Liver (tissue), 9 donors: ENCODE measurements around the gene SPAG16. TPM values are rescaled to one million over a fixed set of nuclear protein-coding genes. Genes with fewer than 3 reads are reported as not detected.

ENCODE experiments used
- DNase-seq: peaks from one replicate; pipeline ENCODE4 v3.0.0-alpha.2; 2017; ENCODE audit warnings: low spot score
- H3K27ac ChIP-seq, 2 donors: one replicate each; pipeline ENCODE4 v1.7.0; 2013; ENCODE audit warnings: inconsistent platforms in 2 of 2, low read length in 2 of 2, control low read depth in 1 of 2, low read depth in 1 of 2, mild to moderate bottlenecking in 1 of 2
- H3K27me3 ChIP-seq, 4 donors: one replicate each; pipeline versions ENCODE4 v1.6.1 to v1.7.0; 2013; ENCODE audit warnings: low read length in 3 of 4, inconsistent platforms in 1 of 4, mild to moderate bottlenecking in 1 of 4, moderate library complexity in 1 of 4; ENCODE audit not compliant: control insufficient read depth in 4 of 4, insufficient read depth in 4 of 4
- H3K36me3 ChIP-seq, 4 donors: one replicate each; pipeline versions ENCODE4 v1.6.1 to v1.7.0; 2013; ENCODE audit warnings: low read length in 3 of 4, mild to moderate bottlenecking in 3 of 4, low read depth in 1 of 4, moderate library complexity in 1 of 4; ENCODE audit not compliant: control insufficient read depth in 4 of 4, insufficient read depth in 3 of 4
- H3K4me1 ChIP-seq, 4 donors: one replicate each; pipeline versions ENCODE4 v1.6.1 to v1.7.0; 2013; ENCODE audit warnings: low read length in 3 of 4, mild to moderate bottlenecking in 3 of 4, moderate library complexity in 1 of 4; ENCODE audit not compliant: control insufficient read depth in 4 of 4, insufficient read depth in 4 of 4
- H3K4me3 ChIP-seq, 3 donors: one replicate each; pipeline versions ENCODE4 v1.6.1 to v1.7.0; 2013; ENCODE audit warnings: low read length in 3 of 3, control low read depth in 1 of 3, low read depth in 1 of 3, mild to moderate bottlenecking in 1 of 3
- H3K9ac ChIP-seq, 2 donors: one replicate each; pipeline ENCODE4 v1.7.0; 2013; ENCODE audit warnings: low read length in 2 of 2, mild to moderate bottlenecking in 2 of 2, moderate library complexity in 2 of 2, control low read depth in 1 of 2, low read depth in 1 of 2
- H3K9me3 ChIP-seq, 4 donors: one replicate each; pipeline versions ENCODE4 v1.6.1 to v1.7.0; 2013; ENCODE audit warnings: low read length in 3 of 4; ENCODE audit not compliant: control insufficient read depth in 4 of 4
- ATF3 ChIP-seq: IDR thresholded peaks from 2 replicates; pipeline ENCODE4 v1.6.1; 2016; ENCODE audit warnings: antibody characterized with exemption
- EGR1 ChIP-seq, 2 donors: IDR thresholded peaks; 2 replicates each; pipeline ENCODE4 v1.6.1; 2016 to 2018; ENCODE audit warnings: antibody characterized with exemption in 2 of 2, low read depth in 2 of 2
- FOXA1 ChIP-seq: IDR thresholded peaks from 2 replicates; pipeline ENCODE4 v1.6.1; 2016; ENCODE audit warnings: antibody characterized with exemption
- FOXA2 ChIP-seq: IDR thresholded peaks from 2 replicates; pipeline ENCODE4 v1.6.1; 2016; ENCODE audit warnings: antibody characterized with exemption
- HNF4A ChIP-seq, 2 donors: conservative IDR thresholded peaks; 2 replicates each; pipeline ENCODE4 v1.6.1; 2016; ENCODE audit warnings: antibody characterized with exemption in 2 of 2, mild to moderate bottlenecking in 2 of 2
- JUND ChIP-seq, 2 donors: IDR thresholded peaks; 2 replicates each; pipeline ENCODE4 v1.6.1; 2016; ENCODE audit warnings: antibody characterized with exemption in 2 of 2
- NR2F2 ChIP-seq: IDR thresholded peaks from 2 replicates; pipeline ENCODE4 v1.6.1; 2016; ENCODE audit warnings: antibody characterized with exemption
- RAD21 ChIP-seq, 2 donors: IDR thresholded peaks; 2 replicates each; pipeline ENCODE4 v1.6.1; 2016; ENCODE audit warnings: antibody characterized with exemption in 2 of 2, mild to moderate bottlenecking in 2 of 2
- RXRA ChIP-seq, 2 donors: IDR thresholded peaks; 2 replicates each; pipeline ENCODE4 v1.6.1; 2017 to 2018; ENCODE audit warnings: antibody characterized with exemption in 2 of 2, mild to moderate bottlenecking in 1 of 2
- SP1 ChIP-seq: IDR thresholded peaks from 2 replicates; pipeline ENCODE4 v1.6.1; 2018; ENCODE audit warnings: antibody characterized with exemption, mild to moderate bottlenecking
- YY1 ChIP-seq: IDR thresholded peaks from 2 replicates; pipeline ENCODE4 v1.6.1; 2016; ENCODE audit warnings: antibody characterized with exemption, mild to moderate bottlenecking
- WGBS: extraction: QIAGEN DNeasy Blood & Tissue Kit; methylation state at CpG from one replicate; pipeline ENCODE4 v1.1.7; 2013; 5-methylcytosine and 5-hydroxymethylcytosine counted together
- polyA plus RNA-seq, 2 donors: library from polyadenylated mRNA; stranded (reverse) in 1 of 2; unstranded in 1 of 2; fragments of 200-250 nt in 1 of 2; fragments of >200 nt in 1 of 2; fragmentation: Nextera tagmentation in 1 of 2; extraction: Ambion mirVana in 1 of 2; gene quantifications; one replicate each; pipeline versions ENCODE4 v1.2.1 to v1.2.3, GENCODE V29; 2013 to 2015
- total RNA-seq, 2 donors: library from RNA; depleted of rRNA; stranded (reverse); fragments of >200 nt; gene quantifications; one replicate each; pipeline ENCODE4 v1.2.3, GENCODE V29; 2014
- TF ChIP-seq, protein P1 (sequence below): fragments of 150-350 bp; IDR thresholded peaks from 2 replicates; pipeline ENCODE4 v1.5.1; 2017; ENCODE audit warnings: improper control_type of control experiment, low read depth, low read length; ENCODE audit not compliant: missing input control
- TF ChIP-seq, protein P2 (sequence below): IDR thresholded peaks from 2 replicates; pipeline ENCODE4 v1.6.1; 2016; ENCODE audit warnings: antibody characterized with exemption
- TF ChIP-seq, protein P3 (sequence below): IDR thresholded peaks from 2 replicates; pipeline ENCODE4 v1.6.1; 2016; ENCODE audit warnings: antibody characterized with exemption
- TF ChIP-seq, protein P4 (sequence below): IDR thresholded peaks from 2 replicates; pipeline ENCODE4 v1.6.1; 2016; ENCODE audit warnings: antibody characterized with exemption, mild to moderate bottlenecking
- donor health status: healthy.
- donor health status: healthy.
- donor health status: healthy.
- donor health status: healthy.
- donor health status: healthy.

Gene SPAG16
- total and polyA plus RNA-seq, 4 donors: 6.4 to 12.7 (median 11.4) TPM

DNA sequence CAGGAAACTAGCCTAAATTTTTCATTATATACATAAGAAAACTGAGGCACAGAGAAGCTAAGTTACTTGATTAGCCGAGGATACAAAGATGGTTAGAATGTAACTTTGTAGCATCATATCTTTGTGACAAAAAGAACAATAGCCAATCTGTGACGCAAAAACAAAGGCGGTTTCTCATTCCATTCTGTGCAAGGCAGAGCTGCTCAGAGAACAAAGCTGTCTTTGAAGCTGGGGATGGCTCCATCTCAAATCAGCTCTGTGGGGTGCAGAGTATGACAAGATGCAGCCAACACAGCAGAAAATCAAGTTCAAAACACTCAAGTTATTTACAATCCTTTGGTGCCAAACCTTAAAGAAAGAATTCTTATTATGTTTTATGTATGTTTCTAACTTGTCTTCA lies 1044.7 kb downstream of the SPAG16 start:
- no peak overlapping the region for H3K27ac ChIP-seq
- H3K4me3 ChIP-seq: no peak overlapping the region
- no peak for TF ChIP-seq RAD21 (IDR thresholded peaks at IDR 0.05)
- no peak for TF ChIP-seq RXRA (IDR thresholded peaks at IDR 0.05)
- TF ChIP-seq FOXA2: no peak
- H3K36me3 ChIP-seq: no peaks in the 10 kb centered on the region
- H3K9ac ChIP-seq: no peak overlapping the region
- 54% methylated on average over 3 of the region's 3 CpGs for WGBS
- H3K9me3 ChIP-seq: no peaks in the 10 kb centered on the region
- no peak for DNase-seq
- H3K27me3 ChIP-seq: no peaks in the 10 kb centered on the region
- H3K4me1 ChIP-seq: peaks cover 0 to 2% (median 0%) of the 10 kb centered on the region in 4 donors

DNA sequence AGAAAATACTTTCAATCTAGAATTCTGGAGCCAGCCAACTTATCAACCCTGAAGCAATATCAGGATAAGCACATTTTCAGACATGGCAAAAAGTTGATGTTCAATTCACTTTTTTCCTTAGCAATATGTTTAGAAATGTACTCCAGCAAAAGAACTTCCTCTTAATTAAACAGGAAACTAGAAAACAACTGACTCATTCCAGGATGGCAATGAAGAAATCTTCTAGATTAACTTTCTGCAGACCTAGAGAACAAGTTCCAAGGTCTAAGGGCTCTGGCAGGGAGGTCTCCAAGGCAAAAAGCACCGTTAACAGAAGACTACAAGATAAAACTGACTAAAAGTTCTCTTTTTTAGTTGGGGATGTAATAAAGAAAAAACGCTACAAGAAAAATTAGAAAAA lies 1057.4 kb downstream of the SPAG16 start:
- H3K27ac ChIP-seq: no peak overlapping the region
- 29% methylated on average over 2 of the region's 2 CpGs for WGBS
- H3K4me1 ChIP-seq: no peaks in the 10 kb centered on the region
- H3K4me3 ChIP-seq: no peak overlapping the region
- H3K9ac ChIP-seq: no peak overlapping the region
- TF ChIP-seq ATF3: no peak
- TF ChIP-seq, protein P1, sequence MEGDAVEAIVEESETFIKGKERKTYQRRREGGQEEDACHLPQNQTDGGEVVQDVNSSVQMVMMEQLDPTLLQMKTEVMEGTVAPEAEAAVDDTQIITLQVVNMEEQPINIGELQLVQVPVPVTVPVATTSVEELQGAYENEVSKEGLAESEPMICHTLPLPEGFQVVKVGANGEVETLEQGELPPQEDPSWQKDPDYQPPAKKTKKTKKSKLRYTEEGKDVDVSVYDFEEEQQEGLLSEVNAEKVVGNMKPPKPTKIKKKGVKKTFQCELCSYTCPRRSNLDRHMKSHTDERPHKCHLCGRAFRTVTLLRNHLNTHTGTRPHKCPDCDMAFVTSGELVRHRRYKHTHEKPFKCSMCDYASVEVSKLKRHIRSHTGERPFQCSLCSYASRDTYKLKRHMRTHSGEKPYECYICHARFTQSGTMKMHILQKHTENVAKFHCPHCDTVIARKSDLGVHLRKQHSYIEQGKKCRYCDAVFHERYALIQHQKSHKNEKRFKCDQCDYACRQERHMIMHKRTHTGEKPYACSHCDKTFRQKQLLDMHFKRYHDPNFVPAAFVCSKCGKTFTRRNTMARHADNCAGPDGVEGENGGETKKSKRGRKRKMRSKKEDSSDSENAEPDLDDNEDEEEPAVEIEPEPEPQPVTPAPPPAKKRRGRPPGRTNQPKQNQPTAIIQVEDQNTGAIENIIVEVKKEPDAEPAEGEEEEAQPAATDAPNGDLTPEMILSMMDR: no peak
- no peak for TF ChIP-seq YY1
- TF ChIP-seq, protein P2, sequence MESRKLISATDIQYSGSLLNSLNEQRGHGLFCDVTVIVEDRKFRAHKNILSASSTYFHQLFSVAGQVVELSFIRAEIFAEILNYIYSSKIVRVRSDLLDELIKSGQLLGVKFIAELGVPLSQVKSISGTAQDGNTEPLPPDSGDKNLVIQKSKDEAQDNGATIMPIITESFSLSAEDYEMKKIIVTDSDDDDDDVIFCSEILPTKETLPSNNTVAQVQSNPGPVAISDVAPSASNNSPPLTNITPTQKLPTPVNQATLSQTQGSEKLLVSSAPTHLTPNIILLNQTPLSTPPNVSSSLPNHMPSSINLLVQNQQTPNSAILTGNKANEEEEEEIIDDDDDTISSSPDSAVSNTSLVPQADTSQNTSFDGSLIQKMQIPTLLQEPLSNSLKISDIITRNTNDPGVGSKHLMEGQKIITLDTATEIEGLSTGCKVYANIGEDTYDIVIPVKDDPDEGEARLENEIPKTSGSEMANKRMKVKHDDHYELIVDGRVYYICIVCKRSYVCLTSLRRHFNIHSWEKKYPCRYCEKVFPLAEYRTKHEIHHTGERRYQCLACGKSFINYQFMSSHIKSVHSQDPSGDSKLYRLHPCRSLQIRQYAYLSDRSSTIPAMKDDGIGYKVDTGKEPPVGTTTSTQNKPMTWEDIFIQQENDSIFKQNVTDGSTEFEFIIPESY: no peak
- TF ChIP-seq RAD21 (IDR thresholded peaks at IDR 0.05): no peak
- no peak for TF ChIP-seq JUND (IDR thresholded peaks at IDR 0.05)
- TF ChIP-seq FOXA2: no peak
- no peaks in the 10 kb centered on the region for H3K27me3 ChIP-seq
- DNase-seq: no peak
- no peaks in the 10 kb centered on the region for H3K9me3 ChIP-seq
- H3K36me3 ChIP-seq: no peaks in the 10 kb centered on the region

GRCh38 chr2:214358506-214358905 lies 1074.2 kb downstream of the SPAG16 start:
- Histone ChIP-seq H3K4me3 (no peak overlapping the region), H3K27me3 (peaks cover 0 to 3% (median 0%) of the 10 kb centered on the region in 4 donors), H3K36me3 (no peaks in the 10 kb centered on the region), H3K4me1 (no peaks in the 10 kb centered on the region), H3K9ac (no peak overlapping the region), H3K9me3 (no peaks in the 10 kb centered on the region), H3K27ac (no peak overlapping the region)
- no peak for DNase-seq
- 64% methylated on average over 1 of the region's 1 CpG for WGBS
- TF ChIP-seq ATF3 (no peak), RAD21 (IDR thresholded peaks at IDR 0.05) (no peak), NR2F2 (no peak), HNF4A (conservative IDR thresholded peaks at IDR 0.05) (no peak), FOXA1 (no peak), JUND (IDR thresholded peaks at IDR 0.05) (no peak), EGR1 (IDR thresholded peaks at IDR 0.05; ENCODE audit: low read depth in 2 of 2) (no peak), RXRA (IDR thresholded peaks at IDR 0.05) (no peak), SP1 (no peak)
- TF ChIP-seq, protein P3, sequence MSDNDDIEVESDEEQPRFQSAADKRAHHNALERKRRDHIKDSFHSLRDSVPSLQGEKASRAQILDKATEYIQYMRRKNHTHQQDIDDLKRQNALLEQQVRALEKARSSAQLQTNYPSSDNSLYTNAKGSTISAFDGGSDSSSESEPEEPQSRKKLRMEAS: no peak
- TF ChIP-seq, protein P1: no peak
- TF ChIP-seq, protein P4, sequence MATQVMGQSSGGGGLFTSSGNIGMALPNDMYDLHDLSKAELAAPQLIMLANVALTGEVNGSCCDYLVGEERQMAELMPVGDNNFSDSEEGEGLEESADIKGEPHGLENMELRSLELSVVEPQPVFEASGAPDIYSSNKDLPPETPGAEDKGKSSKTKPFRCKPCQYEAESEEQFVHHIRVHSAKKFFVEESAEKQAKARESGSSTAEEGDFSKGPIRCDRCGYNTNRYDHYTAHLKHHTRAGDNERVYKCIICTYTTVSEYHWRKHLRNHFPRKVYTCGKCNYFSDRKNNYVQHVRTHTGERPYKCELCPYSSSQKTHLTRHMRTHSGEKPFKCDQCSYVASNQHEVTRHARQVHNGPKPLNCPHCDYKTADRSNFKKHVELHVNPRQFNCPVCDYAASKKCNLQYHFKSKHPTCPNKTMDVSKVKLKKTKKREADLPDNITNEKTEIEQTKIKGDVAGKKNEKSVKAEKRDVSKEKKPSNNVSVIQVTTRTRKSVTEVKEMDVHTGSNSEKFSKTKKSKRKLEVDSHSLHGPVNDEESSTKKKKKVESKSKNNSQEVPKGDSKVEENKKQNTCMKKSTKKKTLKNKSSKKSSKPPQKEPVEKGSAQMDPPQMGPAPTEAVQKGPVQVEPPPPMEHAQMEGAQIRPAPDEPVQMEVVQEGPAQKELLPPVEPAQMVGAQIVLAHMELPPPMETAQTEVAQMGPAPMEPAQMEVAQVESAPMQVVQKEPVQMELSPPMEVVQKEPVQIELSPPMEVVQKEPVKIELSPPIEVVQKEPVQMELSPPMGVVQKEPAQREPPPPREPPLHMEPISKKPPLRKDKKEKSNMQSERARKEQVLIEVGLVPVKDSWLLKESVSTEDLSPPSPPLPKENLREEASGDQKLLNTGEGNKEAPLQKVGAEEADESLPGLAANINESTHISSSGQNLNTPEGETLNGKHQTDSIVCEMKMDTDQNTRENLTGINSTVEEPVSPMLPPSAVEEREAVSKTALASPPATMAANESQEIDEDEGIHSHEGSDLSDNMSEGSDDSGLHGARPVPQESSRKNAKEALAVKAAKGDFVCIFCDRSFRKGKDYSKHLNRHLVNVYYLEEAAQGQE: no peak
